ENCODE measurements around the gene SFI1. TPM values are rescaled to one million over a fixed set of nuclear protein-coding genes. Genes with fewer than 3 reads are reported as not detected.

SFI1 gene
- total and polyA plus RNA-seq, 2 of the 8 experiments (the other 6 are each of a cell fraction or from before 2014, with no cell fraction given): 10.4 to 30.1 TPM

- no peak for TF ChIP-seq EZH2 (IDR thresholded peaks at IDR 0.05; ENCODE audit: low read depth, low read length, severe bottlenecking)
These were observed 993 bp upstream of the SFI1 start (continued) for GRCh38 chr22:31495343-31495742.
